Peyer's patch (tissue), 4 donors: ENCODE data around the gene AXDND1.

Experiments
- CTCF ChIP-seq, 6 experiments: fragments of 450-650 bp in 4 of 6; fragments of 200-600 bp in 2 of 6; sonication (generic) in 1 of 6; IDR thresholded peaks; one replicate each; pipeline ENCODE4 v1.5.1; 2017 to 2019; ENCODE audit warnings: antibody characterized with exemption in 6 of 6, mild to moderate bottlenecking in 3 of 6, moderate library complexity in 1 of 6
- POLR2A ChIP-seq, 2 donors: fragments of 450-650 bp; IDR thresholded peaks; one replicate each; pipeline ENCODE4 v1.5.1; 2017; ENCODE audit warnings: antibody characterized with exemption in 2 of 2, mild to moderate bottlenecking in 2 of 2, moderate library complexity in 2 of 2

- TF ChIP-seq POLR2A (IDR thresholded peaks at IDR 0.05) (no peak), CTCF (IDR thresholded peaks at IDR 0.05) (no peak)
Observed at GRCh38 chr1:179327196-179327595, 38.6 kb upstream of the AXDND1 start.
